ENCODE measurements around the gene VPS8. TPM values are rescaled to one million over a fixed set of nuclear protein-coding genes. Genes with fewer than 3 reads are reported as not detected.

The VPS8 gene
- total RNA-seq, 1 experiment from 2014 or later = 39.7 TPM

DNA sequence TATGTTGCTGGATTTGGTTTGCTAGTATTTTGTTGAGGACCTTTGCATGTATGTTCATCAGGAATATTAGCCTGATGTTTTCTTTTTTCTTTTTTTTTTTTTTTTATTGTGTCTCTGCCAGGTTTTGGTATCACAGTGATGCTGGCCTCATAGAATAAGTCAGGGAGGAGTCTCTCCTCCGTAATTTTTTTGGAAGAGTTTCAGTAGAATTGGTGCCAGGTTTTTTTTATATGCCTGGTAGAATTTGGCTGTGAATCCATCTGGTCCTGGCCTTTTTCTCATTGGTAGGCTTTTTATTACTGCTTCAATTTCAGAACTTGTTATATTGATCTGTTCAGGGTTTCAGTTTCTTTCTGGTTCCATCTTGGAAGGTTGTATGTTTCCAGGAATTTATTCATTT, 165.8 kb downstream of the VPS8 start:
- Histone ChIP-seq H4K8ac (replicated peaks; ENCODE audit: insufficient read length, low read depth, low read length) (no peak overlapping the region), H2AK5ac (ENCODE audit: insufficient read length, low read length) (no peak overlapping the region), H4K91ac (ENCODE audit: insufficient read length, low read depth, low read length) (no peak overlapping the region), H3T11ph (ENCODE audit: low read length) (no peak overlapping the region), H2BK12ac (ENCODE audit: insufficient read length, low read depth, low read length) (no peak overlapping the region), H3K14ac (ENCODE audit: insufficient read depth, low read length) (no peak overlapping the region), H3K27ac (ENCODE audit: insufficient read length, low read depth, low read length) (no peak overlapping the region), H3K27me3 (ENCODE audit: insufficient read depth, low read length) (no peaks in the 10 kb centered on the region), H3K9ac (ENCODE audit: extremely low read depth, insufficient read length, low read length) (no peak overlapping the region), H3K23ac (ENCODE audit: insufficient read length, low read depth, low read length) (no peak overlapping the region), H3K9me3 (ENCODE audit: control insufficient read depth, low read depth, low read length) (no peaks in the 10 kb centered on the region), H3K4me1 (ENCODE audit: insufficient read depth, low read length) (no peaks in the 10 kb centered on the region), H3K79me2 (ENCODE audit: insufficient read depth, low read length) (no peaks in the 10 kb centered on the region), H3K23me2 (ENCODE audit: insufficient read length, low read depth, low read length, poor library complexity, severe bottlenecking) (no peaks in the 10 kb centered on the region), H3K4ac (ENCODE audit: low read depth, low read length) (no peak overlapping the region), H4K5ac (ENCODE audit: insufficient read length, low read depth, low read length) (no peak overlapping the region), H2BK5ac (ENCODE audit: insufficient read length, low read length) (no peak overlapping the region), H4K20me1 (ENCODE audit: control insufficient read depth, insufficient read depth, insufficient read length) (no peaks in the 10 kb centered on the region), H2BK15ac (ENCODE audit: low read depth, low read length) (no peak overlapping the region), H2BK20ac (ENCODE audit: low read depth, low read length, poor library complexity, severe bottlenecking) (no peak overlapping the region), H2BK120ac (ENCODE audit: low read depth, low read length, poor library complexity, severe bottlenecking) (no peak overlapping the region), H3K18ac (ENCODE audit: insufficient read length, low read depth, low read length) (no peak overlapping the region), H3K4me2 (ENCODE audit: insufficient read depth, insufficient read length, low read length) (no peak overlapping the region), H3K56ac (ENCODE audit: insufficient read length, low read depth, low read length) (no peak overlapping the region), H3K79me1 (ENCODE audit: insufficient read depth, low read depth, low read length, poor library complexity, severe bottlenecking) (no peaks in the 10 kb centered on the region), H2AFZ (ENCODE audit: low read length) (no peak overlapping the region)
- H3K4me3 Mint-ChIP-seq = no peak overlapping the region
- H3K36me3 Mint-ChIP-seq (ENCODE audit: insufficient read depth in 1 of 3, low read depth in 3 of 3) = peaks cover 16 to 35% (median 23%) of the 10 kb centered on the region in 3 experiments
- no peak overlapping the region for H3K27ac Mint-ChIP-seq
- H3K27me3 Mint-ChIP-seq (ENCODE audit: low read depth) = no peaks in the 10 kb centered on the region
- WGBS (ENCODE audit: extremely low coverage, insufficient read length, low lambda C conversion rate) = no CpG with 5 or more reads among the region's 1 CpG
- H3K4me1 Mint-ChIP-seq = peaks cover 7 to 13% of the 10 kb centered on the region in 2 experiments
- peaks cover 0 to 8% of the 10 kb centered on the region in 2 experiments; a peak in 3 of 5 replicates for H3K9me3 Mint-ChIP-seq
- DNase-seq = no peak
- TF ChIP-seq, protein P1, sequence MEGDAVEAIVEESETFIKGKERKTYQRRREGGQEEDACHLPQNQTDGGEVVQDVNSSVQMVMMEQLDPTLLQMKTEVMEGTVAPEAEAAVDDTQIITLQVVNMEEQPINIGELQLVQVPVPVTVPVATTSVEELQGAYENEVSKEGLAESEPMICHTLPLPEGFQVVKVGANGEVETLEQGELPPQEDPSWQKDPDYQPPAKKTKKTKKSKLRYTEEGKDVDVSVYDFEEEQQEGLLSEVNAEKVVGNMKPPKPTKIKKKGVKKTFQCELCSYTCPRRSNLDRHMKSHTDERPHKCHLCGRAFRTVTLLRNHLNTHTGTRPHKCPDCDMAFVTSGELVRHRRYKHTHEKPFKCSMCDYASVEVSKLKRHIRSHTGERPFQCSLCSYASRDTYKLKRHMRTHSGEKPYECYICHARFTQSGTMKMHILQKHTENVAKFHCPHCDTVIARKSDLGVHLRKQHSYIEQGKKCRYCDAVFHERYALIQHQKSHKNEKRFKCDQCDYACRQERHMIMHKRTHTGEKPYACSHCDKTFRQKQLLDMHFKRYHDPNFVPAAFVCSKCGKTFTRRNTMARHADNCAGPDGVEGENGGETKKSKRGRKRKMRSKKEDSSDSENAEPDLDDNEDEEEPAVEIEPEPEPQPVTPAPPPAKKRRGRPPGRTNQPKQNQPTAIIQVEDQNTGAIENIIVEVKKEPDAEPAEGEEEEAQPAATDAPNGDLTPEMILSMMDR (conservative IDR thresholded peaks at IDR 0.05) = no peak
